ENCODE results near the gene VMO1. TPM values are rescaled to one million over a fixed set of nuclear protein-coding genes. Genes with fewer than 3 reads are reported as not detected.
A peak's percentile ranks its signal among the peaks of the same experiment; 100 is the strongest.

VMO1 gene
- total RNA-seq, 6 experiments from 2014 or later = 3.5 to 12.3 (median 5.2) TPM

- no peaks in the 10 kb centered on the region for H3K9me3 ChIP-seq
- TF ChIP-seq CTCF (IDR thresholded peaks at IDR 0.05) (no peak), POLR2A (IDR thresholded peaks at IDR 0.05) (no peak)
- H3K27ac ChIP-seq = peak overlapping the region in 1 of 3 donors; percentile 74
- H3K27me3 ChIP-seq = no peaks in the 10 kb centered on the region
- peaks cover 0 to 11% (median 0%) of the 10 kb centered on the region in 4 donors for H3K4me1 ChIP-seq
- intact Hi-C loops (cut with DNase I) = no loop called here
- ATAC-seq (no peak), DNase-seq (no peak)
- no peak overlapping the region for H3K4me3 ChIP-seq
- peaks cover 0 to 17% (median 0%) of the 10 kb centered on the region in 4 donors for H3K36me3 ChIP-seq
- 92% methylated on average over 1 of the region's 1 CpG for WGBS (ENCODE audit: insufficient coverage, low coverage, low lambda C conversion rate, missing lambda C conversion rate)
Measured at GRCh38 chr17:4795168-4795567, 9.0 kb upstream of the VMO1 start.

- ATAC-seq (no peak), DNase-seq (no peak)
- no peaks in the 10 kb centered on the region for H3K27me3 ChIP-seq
- no peak for TF ChIP-seq POLR2A (IDR thresholded peaks at IDR 0.05)
- TF ChIP-seq CTCF (IDR thresholded peaks at IDR 0.05) = no peak
- peak overlapping the region; percentile 84 to 96 (median 92) for H3K27ac ChIP-seq
- peaks cover 0 to 25% (median 5%) of the 10 kb centered on the region in 4 donors for H3K4me1 ChIP-seq
- no peaks in the 10 kb centered on the region for H3K9me3 ChIP-seq
- intact Hi-C loops (cut with DNase I) = no loop called here
- H3K4me3 ChIP-seq = peak overlapping the region; percentile 68 to 84 (median 83)
- 67% methylated on average over 6 of the region's 7 CpGs for WGBS (ENCODE audit: insufficient coverage, low coverage, low lambda C conversion rate, missing lambda C conversion rate)
- no peaks in the 10 kb centered on the region for H3K36me3 ChIP-seq
Measured at GRCh38 chr17:4790705-4791088, 4.5 kb upstream of the VMO1 start.

GRCh38 chr17:4789951-4790704, 4.0 kb upstream of the VMO1 start:
- 0% methylated on average over 28 of the region's 91 CpGs for WGBS (ENCODE audit: insufficient coverage, low coverage, low lambda C conversion rate, missing lambda C conversion rate)
- Histone ChIP-seq H3K27ac (peak overlapping the region; percentile 84 to 96 (median 92)), H3K9me3 (no peaks in the 10 kb centered on the region), H3K4me3 (peak overlapping the region; percentile 68 to 84 (median 83)), H3K36me3 (no peaks in the 10 kb centered on the region), H3K4me1 (peaks cover 0 to 25% (median 5%) of the 10 kb centered on the region in 4 donors), H3K27me3 (no peaks in the 10 kb centered on the region)
- DNase-seq = peak; percentile 89 to 92 (median 91)
- TF ChIP-seq POLR2A (IDR thresholded peaks at IDR 0.05) (peak; percentile 96), CTCF (IDR thresholded peaks at IDR 0.05) (peak; percentile 64 to 96 (median 79))
- intact Hi-C loops (cut with DNase I) = loop anchor here (5.0 to 10.0 kb wide), 2 partner anchors 55 to 97 kb away; partner anchors contain the start of genes CXCL16 (in 2 of the 2), MED11 (in 2 of the 2) and ZMYND15 (in 2 of the 2)
- peak; percentile 67 to 86 (median 78) for ATAC-seq

- 0% methylated on average over 1 of the region's 25 CpGs for WGBS (ENCODE audit: insufficient coverage, low coverage, low lambda C conversion rate, missing lambda C conversion rate)
- peaks cover 0 to 25% (median 5%) of the 10 kb centered on the region in 4 donors for H3K4me1 ChIP-seq
- H3K9me3 ChIP-seq = no peaks in the 10 kb centered on the region
- DNase-seq = no peak
- H3K36me3 ChIP-seq = no peaks in the 10 kb centered on the region
- peak overlapping the region; percentile 68 to 84 (median 83) for H3K4me3 ChIP-seq
- intact Hi-C loops (cut with DNase I) = loop anchor here (5.0 to 10.0 kb wide), 2 partner anchors 55 to 98 kb away; partner anchors contain the start of genes CXCL16 (in 2 of the 2), MED11 (in 2 of the 2) and ZMYND15 (in 2 of the 2)
- no peak for ATAC-seq
- no peak for TF ChIP-seq POLR2A (IDR thresholded peaks at IDR 0.05)
- TF ChIP-seq CTCF (IDR thresholded peaks at IDR 0.05) = no peak
- H3K27ac ChIP-seq = peak overlapping the region; percentile 84 to 96 (median 92)
- no peaks in the 10 kb centered on the region for H3K27me3 ChIP-seq
Measured at GRCh38 chr17:4789701-4789950, 3.5 kb upstream of the VMO1 start.

Data from right lobe of liver (tissue), 6 donors.